Gastroesophageal sphincter (tissue), 4 donors: ENCODE measurements around the gene UBE2S. TPM values are rescaled to one million over a fixed set of nuclear protein-coding genes. Genes with fewer than 3 reads are reported as not detected.

ENCODE experiments used
- ATAC-seq: fragments of 150-250 bp; one replicate; pipeline ENCODE4 v1.9.1; 2016; ENCODE audit warnings: mild to moderate bottlenecking, moderate library complexity
- H3K27ac ChIP-seq, 4 donors: fragments of 200-600 bp; sonication (generic) in 3 of 4; 1 replicate in 3 of 4; 2 replicates in 1 of 4; pipeline ENCODE4 v1.5.1; 2016 to 2019
- H3K27me3 ChIP-seq: fragments of 200-600 bp; sonication (generic); one replicate; pipeline ENCODE4 v1.5.1; 2019
- H3K36me3 ChIP-seq, 2 donors: fragments of 200-600 bp; sonication (generic); one replicate each; pipeline ENCODE4 v1.5.1; 2019; ENCODE audit warnings: control low read depth in 1 of 2
- H3K4me1 ChIP-seq, 3 donors: fragments of 200-600 bp; sonication (generic); 1 replicate in 2 of 3; 2 replicates in 1 of 3; pipeline ENCODE4 v1.5.1; 2016 to 2019; ENCODE audit warnings: control low read depth in 2 of 3
- H3K4me3 ChIP-seq, 2 donors: fragments of 200-600 bp; sonication (generic); one replicate each; pipeline ENCODE4 v1.5.1; 2019; ENCODE audit warnings: mild to moderate bottlenecking in 1 of 2, moderate library complexity in 1 of 2
- H3K9me3 ChIP-seq, 3 donors: fragments of 200-600 bp; sonication (generic); one replicate each; pipeline ENCODE4 v1.5.1; 2017 to 2019; ENCODE audit warnings: control low read depth in 2 of 3
- EP300 ChIP-seq: sonication (generic); formaldehyde crosslinking; IDR thresholded peaks from one replicate; pipeline ENCODE4 v1.6.1; 2017; ENCODE audit warnings: antibody characterized with exemption, mild to moderate bottlenecking
- POLR2A ChIP-seq, 2 donors: fragments of 450-650 bp; IDR thresholded peaks; one replicate each; pipeline ENCODE4 v1.6.1; 2017; ENCODE audit warnings: antibody characterized with exemption in 2 of 2, mild to moderate bottlenecking in 2 of 2, moderate library complexity in 1 of 2
- POLR2AphosphoS5 ChIP-seq: sonication (generic); formaldehyde crosslinking; IDR thresholded peaks from one replicate; pipeline ENCODE4 v1.6.1; 2017; ENCODE audit warnings: antibody characterized with exemption
- WGBS, 2 donors: methylation state at CpG; one replicate each; pipeline ENCODE4 v1.1.5; 2018; ENCODE audit warnings: low coverage in 1 of 2; 5-methylcytosine and 5-hydroxymethylcytosine counted together
- total RNA-seq, 4 donors: library from RNA; depleted of rRNA; stranded (reverse); fragments of >200 nt; gene quantifications; one replicate each; pipeline ENCODE4 v1.1.0, GENCODE V29; 2016
- TF ChIP-seq, protein P1 (sequence below), 4 experiments: fragments of 200-600 bp in 2 of 4; fragments of 450-650 bp in 2 of 4; sonication (generic) in 1 of 4; IDR thresholded peaks; one replicate each; pipeline ENCODE4 v1.5.1; 2017 to 2019; ENCODE audit warnings: antibody characterized with exemption in 4 of 4, mild to moderate bottlenecking in 2 of 4, moderate library complexity in 2 of 4

The UBE2S gene
- total RNA-seq, 4 donors from 2014 or later, result 12.6 to 17.7 (median 15.4) TPM

- ATAC-seq, result no peak
- Histone ChIP-seq H3K27me3 (peaks cover 86% of the 10 kb centered on the region), H3K4me1 (peaks cover 0 to 26% (median 17%) of the 10 kb centered on the region in 3 donors), H3K27ac (no peak overlapping the region), H3K4me3 (no peak overlapping the region), H3K9me3 (no peaks in the 10 kb centered on the region), H3K36me3 (no peaks in the 10 kb centered on the region)
- WGBS, 2 donors, result 41 to 60% methylated on average over 2 to 8 of the region's 13 CpGs
- TF ChIP-seq POLR2AphosphoS5 (no peak), EP300 (no peak), POLR2A (IDR thresholded peaks at IDR 0.05) (no peak)
- TF ChIP-seq, protein P1, sequence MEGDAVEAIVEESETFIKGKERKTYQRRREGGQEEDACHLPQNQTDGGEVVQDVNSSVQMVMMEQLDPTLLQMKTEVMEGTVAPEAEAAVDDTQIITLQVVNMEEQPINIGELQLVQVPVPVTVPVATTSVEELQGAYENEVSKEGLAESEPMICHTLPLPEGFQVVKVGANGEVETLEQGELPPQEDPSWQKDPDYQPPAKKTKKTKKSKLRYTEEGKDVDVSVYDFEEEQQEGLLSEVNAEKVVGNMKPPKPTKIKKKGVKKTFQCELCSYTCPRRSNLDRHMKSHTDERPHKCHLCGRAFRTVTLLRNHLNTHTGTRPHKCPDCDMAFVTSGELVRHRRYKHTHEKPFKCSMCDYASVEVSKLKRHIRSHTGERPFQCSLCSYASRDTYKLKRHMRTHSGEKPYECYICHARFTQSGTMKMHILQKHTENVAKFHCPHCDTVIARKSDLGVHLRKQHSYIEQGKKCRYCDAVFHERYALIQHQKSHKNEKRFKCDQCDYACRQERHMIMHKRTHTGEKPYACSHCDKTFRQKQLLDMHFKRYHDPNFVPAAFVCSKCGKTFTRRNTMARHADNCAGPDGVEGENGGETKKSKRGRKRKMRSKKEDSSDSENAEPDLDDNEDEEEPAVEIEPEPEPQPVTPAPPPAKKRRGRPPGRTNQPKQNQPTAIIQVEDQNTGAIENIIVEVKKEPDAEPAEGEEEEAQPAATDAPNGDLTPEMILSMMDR (IDR thresholded peaks at IDR 0.05), result no peak
These were observed 52.3 kb downstream of the UBE2S start for GRCh38 chr19:55355213-55355821.

GRCh38 chr19:55354698-55355212 is 52.8 kb downstream of the UBE2S start, which contains the start of gene COX6B2:
COX6B2 (minus strand) TSS chr19:55354719; CDS start chr19:55354521, 198 bp downstream.
- WGBS, 2 donors, result 2 to 10% methylated on average over 2 to 6 of the region's 43 CpGs
- H3K36me3 ChIP-seq, result no peaks in the 10 kb centered on the region
- no peak for ATAC-seq
- peak within 1 kb of the TSS in 1 of 2 donors; percentile 45 for H3K4me3 ChIP-seq
- H3K27me3 ChIP-seq, result peaks cover 87% of the 10 kb centered on the region
- no peak within 1 kb of the TSS for H3K27ac ChIP-seq
- no peaks in the 10 kb centered on the region for H3K9me3 ChIP-seq
- peaks cover 0 to 26% (median 17%) of the 10 kb centered on the region in 3 donors for H3K4me1 ChIP-seq
- TF ChIP-seq, protein P1 (IDR thresholded peaks at IDR 0.05), result no peak
- TF ChIP-seq POLR2AphosphoS5 (no peak), POLR2A (IDR thresholded peaks at IDR 0.05) (no peak), EP300 (no peak)

DNA sequence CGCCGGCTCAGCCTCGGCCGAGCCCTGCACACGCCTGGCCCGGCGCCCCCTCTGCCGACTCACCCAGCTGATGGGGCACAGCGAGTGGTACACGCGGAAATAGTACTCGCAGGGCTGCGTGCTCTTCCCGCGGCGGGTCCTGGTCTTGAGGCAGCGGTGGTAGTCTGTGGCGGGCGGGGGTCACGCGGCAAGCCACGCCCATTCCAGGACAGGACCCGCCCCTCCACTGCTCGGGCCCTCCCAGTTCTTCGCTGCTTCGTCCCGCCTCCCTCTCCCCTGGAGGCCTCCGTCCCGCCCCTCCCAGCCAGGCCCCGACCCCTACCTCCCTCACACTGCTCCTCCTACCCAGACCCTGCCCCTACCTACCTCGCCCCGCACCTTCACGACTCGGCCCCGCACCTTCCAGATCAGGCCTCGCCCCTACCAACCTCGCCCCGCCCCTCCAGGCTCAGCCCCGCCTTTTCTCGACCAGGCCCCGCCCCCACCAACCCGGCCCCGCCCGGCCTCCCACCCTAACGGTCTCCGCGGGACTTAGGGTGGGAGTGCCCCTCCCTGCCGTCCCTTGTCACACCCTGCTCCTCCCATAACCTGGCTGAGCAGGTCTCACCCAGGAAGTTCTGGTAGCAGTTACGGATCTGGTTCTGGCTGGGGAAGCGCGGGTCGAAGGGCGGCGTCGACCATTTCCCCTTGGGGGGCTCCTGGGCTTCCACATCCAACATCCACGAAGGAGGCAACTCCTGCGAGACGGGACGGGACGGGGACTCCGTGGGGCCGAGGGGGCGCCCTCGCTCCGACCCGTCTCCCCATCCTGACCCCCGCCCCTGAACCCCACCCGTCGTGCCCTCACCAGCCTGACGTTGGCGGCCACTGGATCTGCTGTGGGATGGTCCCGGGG is 53.5 kb downstream of the UBE2S start:
- H3K4me1 ChIP-seq, result peaks cover 0 to 26% (median 17%) of the 10 kb centered on the region in 3 donors
- peak overlapping the region in 1 of 2 donors; percentile 45 for H3K4me3 ChIP-seq
- no peaks in the 10 kb centered on the region for H3K9me3 ChIP-seq
- H3K27me3 ChIP-seq, result peaks cover 88% of the 10 kb centered on the region
- 5% methylated on average over 10 of the region's 72 CpGs; no CpG with 5 or more reads in 1 of the 2 donors for WGBS, 2 donors
- H3K27ac ChIP-seq, result no peak overlapping the region
- H3K36me3 ChIP-seq, result no peaks in the 10 kb centered on the region
- TF ChIP-seq POLR2AphosphoS5, result no peak
- no peak for TF ChIP-seq POLR2A (IDR thresholded peaks at IDR 0.05)
- TF ChIP-seq EP300, result no peak
- TF ChIP-seq, protein P1 (IDR thresholded peaks at IDR 0.05), result no peak
- peak; percentile 88 for ATAC-seq

GRCh38 chr19:55353356-55353802 is 54.2 kb downstream of the UBE2S start:
- 6% methylated on average over 3 of the region's 24 CpGs; no CpG with 5 or more reads in 1 of the 2 donors for WGBS, 2 donors
- TF ChIP-seq POLR2A (IDR thresholded peaks at IDR 0.05) (no peak), EP300 (no peak), POLR2AphosphoS5 (no peak)
- TF ChIP-seq, protein P1 (IDR thresholded peaks at IDR 0.05), result no peak
- Histone ChIP-seq H3K4me1 (peaks cover 0 to 26% (median 17%) of the 10 kb centered on the region in 3 donors), H3K9me3 (no peaks in the 10 kb centered on the region), H3K27me3 (peaks cover 89% of the 10 kb centered on the region), H3K4me3 (peak overlapping the region in 1 of 2 donors; percentile 45), H3K36me3 (no peaks in the 10 kb centered on the region), H3K27ac (no peak overlapping the region)
- ATAC-seq, result no peak
